Activated gamma-delta T cell (primary cell): Measurements from ENCODE around the gene AKNAD1.

Experiments used
- DNase-seq: peaks from one replicate; lab custom pipeline; 2025; lab: John Stamatoyannopoulos, UW

AKNAD1 gene

DNA sequence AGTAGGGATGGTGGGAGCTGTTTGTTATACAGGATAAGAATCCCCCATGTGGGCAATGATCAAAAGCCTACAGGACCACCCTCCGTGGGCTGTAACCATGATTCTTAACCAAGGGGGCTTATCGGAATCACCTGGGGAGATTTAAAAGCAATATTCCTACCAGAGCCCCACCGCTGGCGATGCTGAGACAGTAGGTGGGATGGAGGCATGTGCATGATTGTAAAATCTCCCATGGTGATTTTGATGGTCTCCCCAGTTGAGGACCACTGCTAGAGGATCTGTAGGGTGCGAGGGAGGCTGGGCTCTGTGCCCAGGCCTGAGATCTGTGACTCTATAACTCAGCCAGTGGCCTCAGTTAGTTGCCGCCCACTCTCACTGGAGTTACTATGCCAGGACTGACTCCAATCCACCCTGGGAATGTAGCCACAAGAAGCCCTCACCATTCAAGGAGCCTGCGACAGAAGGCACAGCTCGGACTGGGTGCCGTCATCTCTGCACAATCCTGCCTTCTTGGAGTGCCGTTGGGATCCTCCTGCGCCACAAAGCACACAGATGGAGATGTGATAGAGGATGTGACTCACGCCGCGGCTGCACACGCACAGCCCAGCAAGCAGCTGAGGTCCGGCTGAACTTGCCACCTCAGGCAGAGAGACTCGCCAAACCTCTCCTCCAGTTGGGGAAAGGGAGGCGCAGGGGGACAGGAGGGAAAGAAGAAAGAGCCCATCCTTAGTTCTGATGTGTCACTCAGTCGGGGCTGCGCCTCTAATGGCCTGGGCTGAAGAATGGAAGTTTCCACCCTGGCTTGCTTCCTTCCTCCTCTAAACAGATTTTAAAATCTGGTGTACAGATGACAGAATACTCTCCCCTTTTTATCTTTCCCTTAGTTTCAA lies 26.5 kb downstream of the AKNAD1 start:
- DNase-seq = no peak

DNA sequence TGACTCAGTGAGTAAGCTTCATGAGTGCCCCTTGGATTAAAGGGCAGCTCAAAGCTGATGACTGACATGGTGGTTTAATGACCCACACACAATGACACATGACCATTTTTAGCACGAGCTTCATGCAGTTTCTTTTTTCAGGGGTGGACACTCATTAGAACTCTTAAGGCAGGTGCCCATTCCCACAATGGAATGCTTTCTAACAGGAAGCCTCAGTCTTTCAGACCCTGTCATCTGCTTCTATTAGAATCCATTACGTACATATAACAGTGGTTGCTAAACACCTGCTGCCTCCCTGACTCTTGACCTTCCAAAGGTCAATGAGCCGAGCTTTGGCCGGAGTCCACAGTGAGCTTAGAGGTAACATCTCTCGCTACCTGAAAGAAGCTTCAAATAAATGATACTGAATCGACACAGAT lies 27.4 kb downstream of the AKNAD1 start:
- no peak for DNase-seq

DNA sequence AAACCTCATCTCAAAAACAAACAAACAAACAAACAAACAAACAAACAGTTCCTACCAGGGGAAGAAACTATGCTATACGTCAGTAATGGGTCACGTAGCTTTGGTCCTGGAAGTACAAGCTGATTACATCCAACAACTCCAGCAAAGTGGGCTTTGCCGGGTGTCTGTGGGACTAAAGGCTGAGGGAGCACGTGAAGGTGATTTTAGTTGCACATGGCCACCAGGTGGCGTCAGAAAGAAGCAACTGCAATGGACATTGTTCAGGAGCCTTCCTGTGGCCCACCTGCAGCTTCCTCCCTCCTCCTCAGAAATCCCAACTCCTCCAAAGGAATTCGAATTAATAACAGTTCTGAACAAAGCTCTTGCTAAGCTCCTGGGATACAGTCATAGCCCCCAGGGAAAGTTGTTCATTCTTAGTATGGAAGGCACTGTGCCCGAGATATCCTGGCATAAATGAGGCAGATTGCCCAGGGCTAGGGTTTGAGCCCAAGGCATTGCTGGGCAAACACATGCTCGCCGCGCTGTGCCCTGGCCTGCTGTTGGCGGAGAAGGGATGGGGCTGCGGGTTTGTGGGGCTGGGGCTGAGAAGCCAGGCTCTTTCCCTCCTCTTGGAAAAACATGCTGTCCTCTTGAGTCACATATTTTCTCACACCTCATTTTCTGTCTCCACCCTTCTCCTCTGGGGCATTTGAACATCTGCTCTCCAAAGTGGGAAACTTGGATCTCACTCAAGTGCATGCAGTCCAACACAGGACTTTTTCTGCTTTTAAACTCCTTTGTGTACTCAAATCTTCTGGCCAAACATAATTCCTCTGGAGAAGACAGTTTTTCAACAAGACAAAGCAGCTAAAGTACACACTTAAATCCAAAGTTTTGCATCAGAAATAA lies 28.6 kb downstream of the AKNAD1 start:
- DNase-seq = no peak

DNA sequence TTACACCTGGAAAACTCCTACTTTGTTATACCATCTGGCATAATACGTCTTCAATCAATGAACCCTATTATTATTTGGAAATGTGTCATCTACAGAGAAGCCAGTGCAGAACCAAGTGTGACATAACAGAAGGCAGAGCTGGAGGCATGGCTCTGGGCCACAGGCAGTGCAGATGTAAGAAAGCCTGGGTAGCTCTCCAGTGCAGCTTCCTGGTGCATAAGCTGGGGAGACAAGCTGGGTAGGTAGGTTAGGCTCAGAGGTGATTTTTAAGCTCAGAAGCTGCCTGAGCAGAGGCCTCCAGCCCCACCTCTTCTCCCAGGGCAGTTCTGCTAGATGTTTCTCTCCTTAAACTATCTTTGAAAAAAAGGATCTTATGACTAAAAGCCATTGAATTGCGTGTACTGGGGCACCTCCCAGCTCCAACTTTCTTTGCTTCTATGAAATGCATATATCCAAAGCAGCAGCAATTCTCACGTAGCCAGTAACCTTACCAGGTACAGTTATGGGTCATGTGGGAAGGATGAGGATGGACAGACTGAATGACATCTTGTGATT lies 30.7 kb downstream of the AKNAD1 start:
- DNase-seq = no peak

DNA sequence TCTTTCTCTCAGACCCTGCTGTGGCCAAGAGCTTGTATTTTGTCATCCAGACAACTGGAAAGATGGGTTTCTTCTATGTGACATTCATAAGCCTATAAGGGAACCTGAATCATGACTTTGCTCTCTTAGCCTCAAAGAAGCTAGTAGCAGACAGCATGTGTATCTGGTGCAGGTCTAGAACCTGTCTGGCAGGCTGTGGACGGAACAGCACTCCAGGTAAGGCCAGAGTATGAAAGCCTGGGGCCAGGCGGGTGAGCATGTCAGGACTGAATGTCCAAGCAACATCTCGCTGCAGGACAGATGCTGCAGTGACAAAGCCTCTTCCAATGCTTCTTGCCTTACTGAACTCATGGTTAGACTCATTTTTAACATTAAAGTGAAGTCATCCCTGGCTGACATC lies 32.8 kb downstream of the AKNAD1 start:
- DNase-seq = no peak

DNA sequence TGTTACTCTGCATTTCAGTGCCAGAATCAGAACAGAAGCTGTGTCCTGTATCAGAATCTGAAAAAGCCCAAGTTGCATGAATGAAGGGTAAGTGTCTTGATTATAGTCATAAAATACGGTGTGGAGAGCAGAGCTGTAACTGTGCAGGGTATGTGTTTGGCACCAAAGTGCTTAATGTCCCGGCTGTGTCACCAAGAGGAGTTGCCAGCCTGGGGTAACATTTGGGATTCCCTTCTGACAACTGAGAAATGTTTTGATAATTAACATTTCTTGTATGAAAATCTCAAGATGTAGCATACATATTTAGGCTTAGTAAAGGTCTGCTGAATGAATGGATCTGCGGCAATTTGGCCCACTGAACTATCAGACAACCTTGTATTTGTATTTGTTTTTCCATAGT lies 33.3 kb downstream of the AKNAD1 start:
- no peak for DNase-seq

DNA sequence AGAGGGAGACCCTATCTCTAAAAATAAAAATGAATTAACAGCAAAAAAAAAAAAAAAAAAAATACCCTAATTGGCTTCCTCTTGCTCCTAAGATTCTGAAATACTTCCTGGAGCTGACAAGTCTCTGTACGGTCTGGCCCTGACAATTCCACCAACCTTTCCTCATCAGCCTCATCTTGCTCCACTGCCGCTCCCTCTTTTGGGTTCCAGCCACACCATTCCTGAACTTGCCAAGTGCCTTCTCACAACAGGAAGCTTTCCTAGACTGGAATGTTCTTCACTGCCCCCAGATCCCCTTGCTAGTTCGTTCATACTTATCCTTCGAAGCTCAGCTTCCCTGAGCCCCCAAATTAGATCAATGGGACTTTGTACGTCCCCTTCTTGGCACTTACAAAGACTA lies 37.0 kb downstream of the AKNAD1 start:
- no peak for DNase-seq

DNA sequence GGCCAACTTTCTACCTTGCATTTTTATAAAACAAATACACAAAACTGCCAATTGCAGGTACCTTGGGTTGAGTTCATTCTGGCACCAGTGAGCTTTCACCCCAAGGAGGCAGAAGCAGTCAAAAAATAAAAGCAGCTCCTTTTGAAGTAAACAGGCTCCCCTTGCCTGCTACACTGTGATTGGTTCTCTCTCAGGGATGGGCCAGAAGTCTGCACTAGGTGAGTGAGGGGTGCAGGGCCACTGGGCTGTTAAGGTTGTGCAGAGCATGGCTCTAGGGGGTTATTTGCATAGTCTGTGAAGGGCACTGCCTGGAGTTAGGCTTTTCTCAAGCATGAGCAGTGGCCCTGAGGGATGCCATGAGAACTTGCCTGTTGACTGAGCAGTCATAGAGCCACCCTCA lies 39.1 kb downstream of the AKNAD1 start:
- no peak for DNase-seq

DNA sequence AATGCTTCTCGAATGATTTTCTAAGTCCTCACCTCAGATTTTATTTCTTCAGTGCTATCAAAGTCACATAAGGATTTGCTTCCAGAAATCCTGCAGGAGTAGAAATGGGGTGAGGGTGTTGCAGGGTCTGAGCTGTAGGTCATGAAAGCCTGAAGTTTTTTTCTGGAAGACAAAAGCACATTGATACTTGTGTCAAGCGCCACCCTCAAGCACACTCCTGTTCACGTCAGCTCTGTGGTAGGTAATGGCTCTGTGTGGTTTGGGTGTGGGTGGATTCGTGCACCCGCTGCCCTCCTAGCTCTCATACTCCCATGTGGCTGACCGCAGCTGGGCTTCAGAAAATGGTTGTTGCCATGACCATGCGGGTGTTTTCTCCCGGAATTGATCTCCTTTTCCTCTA lies 39.9 kb downstream of the AKNAD1 start:
- no peak for DNase-seq

DNA sequence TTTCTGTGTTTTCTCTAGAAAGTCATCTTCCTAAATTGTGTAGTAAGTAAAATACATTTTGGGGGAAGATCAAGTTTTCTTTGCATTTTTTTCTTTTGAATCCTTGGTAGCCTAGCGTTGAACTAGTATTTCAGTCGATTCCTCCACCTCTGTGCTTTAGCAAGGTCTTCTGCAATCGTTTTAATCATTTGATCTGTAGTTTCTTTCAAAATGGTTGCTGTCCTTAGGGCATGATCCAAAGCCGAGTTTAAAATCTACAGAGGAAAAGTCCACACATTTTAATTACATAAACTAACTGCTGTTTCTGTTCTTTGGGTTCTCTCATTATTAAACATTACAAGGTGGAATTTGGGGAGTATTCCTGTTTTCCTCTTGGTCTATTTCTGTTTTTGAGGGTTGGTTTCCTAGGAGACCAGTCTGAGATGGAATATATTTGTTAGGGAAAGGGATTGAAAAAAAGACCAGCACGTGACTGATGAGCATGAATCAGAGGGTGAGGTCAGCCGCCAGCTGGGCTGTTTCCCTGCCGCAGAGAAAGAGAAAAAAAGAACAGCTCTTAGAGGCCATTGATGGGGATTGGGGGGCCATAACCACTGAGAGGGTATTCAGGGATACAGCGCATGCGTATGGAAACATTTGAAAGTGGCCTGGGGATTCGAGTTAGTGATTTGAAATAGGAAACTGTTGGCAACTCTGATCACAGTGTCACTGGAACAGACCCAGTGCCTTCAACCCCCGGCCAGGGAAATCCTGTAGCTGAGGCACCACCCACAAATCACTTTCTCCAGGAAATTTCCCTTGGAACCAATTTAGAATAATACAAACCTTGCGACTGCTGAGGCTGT lies 40.6 kb downstream of the AKNAD1 start:
- no peak for DNase-seq

DNA sequence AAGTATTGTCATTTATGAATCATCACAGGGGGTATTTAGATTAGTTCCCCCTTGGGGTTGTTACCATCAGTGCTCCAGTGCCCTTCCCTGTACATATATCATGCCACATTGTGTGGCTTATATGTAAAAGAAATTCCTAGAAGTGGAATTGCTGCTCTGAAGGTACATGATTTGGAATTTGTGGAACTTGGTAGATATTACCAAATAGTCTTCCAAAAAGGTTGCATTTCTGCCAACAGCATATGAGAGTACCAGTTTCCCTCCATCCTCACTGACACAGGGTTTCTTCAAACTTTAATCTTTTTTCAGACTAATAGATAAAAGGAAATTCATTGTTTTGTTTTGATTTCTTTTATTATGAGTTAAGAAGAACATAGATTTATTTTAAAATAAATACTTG lies 41.3 kb downstream of the AKNAD1 start:
- no peak for DNase-seq

DNA sequence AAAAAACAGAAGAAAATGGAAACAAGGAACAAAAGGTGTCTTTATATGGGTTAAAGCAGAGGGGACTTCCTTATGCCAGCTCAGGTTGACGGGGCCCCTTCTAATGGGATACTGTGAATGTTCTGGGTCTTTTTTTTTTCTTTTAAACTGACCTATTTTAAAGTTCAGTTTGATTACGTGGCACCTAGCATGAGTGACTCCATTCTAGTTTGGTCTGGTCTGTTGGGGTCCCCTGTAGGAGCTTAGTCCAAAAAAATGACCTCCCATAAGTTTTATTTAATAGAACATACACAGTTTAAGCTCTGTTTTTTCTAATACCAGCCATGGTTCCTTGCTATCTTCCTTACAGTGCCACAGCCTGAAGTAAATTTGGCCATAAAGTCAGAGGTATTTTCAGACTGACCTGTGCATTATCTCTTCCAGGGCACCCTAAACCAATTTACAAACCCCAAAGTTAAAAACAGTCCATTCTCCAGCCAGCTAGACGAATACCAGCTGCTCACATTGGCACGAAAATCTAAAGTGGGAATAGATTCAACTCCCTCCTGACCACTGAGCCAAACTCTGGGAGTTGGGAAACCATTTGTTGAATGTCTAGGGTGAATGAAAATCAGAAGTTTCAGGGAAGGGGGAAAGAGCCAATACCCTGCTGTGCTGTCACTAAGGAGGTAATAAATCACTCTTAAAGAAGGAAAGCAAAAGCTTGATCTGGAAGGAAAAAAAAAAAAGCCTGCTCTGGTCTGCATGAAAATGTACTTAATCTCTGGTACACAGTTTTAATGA lies 42.4 kb downstream of the AKNAD1 start:
- no peak for DNase-seq

DNA sequence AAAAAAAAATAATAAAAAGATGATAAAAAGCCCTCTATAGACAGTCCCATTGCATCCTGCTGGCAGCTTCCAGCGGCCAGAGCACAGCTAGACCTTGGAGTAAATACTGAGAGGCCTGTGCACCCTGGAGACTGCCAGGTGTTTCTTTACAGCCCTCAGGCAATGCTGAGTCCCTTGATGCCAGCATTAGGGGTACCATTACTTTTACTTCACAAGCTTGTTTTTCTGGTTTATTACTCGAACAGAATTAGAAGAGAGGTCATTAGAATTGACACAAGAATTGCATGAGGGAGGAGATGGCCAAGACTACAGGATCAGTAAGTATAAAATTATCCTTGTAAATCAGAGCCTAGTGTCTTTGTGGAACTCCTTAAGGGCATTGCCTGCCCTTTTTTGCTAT lies 43.6 kb downstream of the AKNAD1 start:
- DNase-seq = no peak

DNA sequence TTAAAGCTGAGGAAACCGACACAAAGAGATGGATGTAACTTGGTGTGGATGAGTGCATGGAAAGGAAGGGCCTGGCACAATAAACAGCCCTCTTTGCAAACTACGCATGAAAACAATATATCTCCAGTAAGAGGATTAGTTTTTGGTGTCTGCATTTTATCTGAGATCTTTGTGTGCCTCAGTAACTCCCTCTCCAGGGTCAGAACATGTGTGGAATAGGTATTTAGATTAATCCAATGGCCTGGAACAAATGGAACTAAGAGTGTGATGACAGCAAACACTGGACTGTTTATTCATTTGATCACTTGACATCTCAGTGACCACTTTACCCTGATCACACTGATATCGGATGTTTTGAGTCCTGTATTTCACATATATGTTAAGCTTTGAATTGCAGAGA lies 45.3 kb downstream of the AKNAD1 start:
- no peak for DNase-seq

DNA sequence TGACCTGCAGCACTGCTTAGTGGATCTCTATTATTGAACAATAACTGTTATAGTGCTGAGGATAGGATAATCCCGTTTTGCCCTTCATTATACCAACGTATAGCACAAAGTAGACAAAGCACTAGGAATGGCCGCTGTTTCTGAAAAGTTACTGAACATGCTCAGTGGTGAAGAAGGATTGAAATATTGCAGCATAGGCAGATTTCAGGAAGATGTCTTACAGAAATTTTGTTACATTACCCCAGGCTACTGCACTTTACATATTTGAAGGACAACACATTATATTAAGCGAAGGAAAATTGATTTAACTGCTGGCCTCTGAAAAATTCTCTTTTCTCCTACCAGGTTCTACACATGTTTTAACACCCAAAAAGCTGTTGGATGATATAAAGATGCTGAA lies 48.5 kb downstream of the AKNAD1 start:
- DNase-seq = no peak

DNA sequence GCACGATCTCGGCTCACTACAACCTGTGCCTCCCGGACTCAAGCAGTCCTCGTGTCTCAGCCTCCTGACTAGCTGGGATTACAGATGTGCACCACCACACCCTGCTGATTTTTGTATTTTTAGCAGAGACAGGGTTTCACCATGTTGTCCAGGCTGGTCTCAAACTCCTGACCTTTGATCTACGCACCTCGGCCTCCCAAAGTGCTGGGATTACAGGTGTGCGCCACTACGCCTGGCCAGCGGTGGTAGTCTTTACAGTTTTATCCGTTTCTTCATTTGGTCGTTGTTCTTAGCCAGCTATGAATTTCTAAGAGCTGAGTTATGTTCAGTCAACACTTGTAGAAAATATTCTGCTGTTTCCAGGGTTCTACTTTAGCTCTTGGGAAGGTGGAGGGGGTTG lies 53.3 kb downstream of the AKNAD1 start:
- DNase-seq = no peak

DNA sequence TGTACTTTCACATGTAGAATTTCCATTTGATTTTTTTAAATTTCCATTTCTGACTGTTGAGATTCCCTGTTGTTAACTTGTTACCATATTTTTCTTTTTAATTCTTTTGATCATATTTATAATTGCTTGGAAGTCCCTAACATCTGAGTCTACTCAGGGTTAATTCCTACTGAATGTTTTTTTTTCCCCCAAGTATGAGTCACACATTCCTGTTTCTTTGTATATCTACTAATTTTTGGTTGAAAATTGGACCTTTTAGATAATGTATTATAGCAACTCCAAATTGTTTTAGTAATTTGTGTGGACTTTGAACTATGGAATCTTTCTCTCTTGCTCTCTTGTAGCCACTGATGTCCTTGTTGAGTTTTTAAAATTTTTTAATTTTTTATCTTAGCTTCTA lies 55.8 kb downstream of the AKNAD1 start:
- no peak for DNase-seq

DNA sequence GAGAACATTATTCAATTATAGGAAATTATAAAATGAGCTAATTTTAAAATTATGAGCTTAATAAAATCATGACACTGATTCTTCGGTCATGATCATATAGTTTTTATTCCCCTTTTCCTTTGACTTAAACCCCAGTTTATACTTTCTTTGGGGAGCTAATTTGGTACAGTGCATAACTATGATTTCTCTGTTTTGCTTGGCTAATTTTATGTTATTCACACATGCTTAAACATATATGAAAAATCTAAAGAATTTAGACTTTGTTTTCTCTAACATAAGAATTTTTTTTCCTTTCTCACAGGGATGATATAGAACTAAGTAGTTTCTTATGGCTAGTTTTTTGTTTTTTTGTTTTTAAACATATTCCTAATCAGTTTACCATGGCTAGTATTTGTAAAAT lies 57.9 kb downstream of the AKNAD1 start:
- no peak for DNase-seq

DNA sequence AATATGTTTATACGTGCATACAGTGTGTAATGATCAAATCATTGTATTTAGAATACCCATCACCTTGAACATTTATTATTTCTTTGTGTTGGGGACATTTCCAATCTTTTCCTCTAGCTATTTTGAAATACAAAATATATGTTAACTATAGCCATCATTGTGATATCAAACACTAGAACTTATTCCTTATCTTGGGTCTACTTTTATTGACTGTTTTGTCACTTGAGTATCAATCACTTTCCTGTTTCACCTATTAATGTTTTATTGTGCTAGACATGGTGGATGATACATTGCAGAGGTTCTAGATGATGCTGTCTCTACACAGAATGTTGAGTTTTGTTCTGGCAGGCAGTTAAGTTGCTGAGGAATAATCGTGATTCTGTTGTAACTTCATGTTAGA lies 64.5 kb downstream of the AKNAD1 start:
- DNase-seq = no peak

DNA sequence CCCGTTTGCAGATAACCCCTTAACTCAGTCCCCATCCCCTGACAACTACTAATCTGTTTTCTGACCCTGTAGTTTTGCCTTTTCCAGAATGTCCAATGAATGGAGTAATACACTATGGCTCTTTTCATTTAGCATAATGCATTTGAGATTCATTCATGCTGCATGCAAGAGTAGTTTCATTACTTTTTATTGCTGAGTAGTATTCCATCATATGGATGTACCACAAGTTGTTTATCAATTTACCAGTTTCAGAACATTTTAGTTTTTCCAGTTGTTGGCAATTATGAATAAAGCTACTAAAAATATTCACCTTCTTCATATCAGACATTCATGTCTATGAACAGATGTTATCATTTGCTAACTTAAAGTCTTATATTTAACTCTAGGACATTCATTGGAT lies 65.1 kb downstream of the AKNAD1 start:
- DNase-seq = no peak

DNA sequence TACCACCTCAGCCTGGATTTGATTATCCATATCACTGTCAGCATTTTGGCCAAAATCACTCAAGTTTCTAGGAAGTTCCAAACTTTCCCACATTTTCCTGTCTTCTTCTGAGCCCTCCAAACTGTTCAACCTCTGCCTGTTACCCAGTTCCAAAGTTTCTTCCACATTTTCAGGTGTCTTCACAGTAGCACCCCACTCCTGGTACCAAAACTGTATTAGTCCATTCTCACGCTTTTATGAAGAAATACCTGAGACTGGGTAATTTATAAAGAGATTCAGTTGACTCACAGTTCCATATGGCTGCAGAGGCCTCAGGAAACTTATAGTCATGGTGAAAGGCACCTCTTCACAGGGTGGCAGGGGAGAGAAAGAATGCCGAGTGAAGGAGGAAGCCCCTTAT lies 71.0 kb downstream of the AKNAD1 start:
- no peak for DNase-seq
